Measurements from ENCODE around the gene WRNIP1. TPM values are rescaled to one million over a fixed set of nuclear protein-coding genes. Genes with fewer than 3 reads are reported as not detected.

Gene WRNIP1
- total and polyA plus RNA-seq, 2 of the 13 experiments (the other 11 are each of a cell fraction or from before 2014, with no cell fraction given), result 77.7 to 90.3 TPM

- no peak overlapping the region for H3K4me3 ChIP-seq (replicated peaks in 1 of 3; ENCODE audit: insufficient read depth in 1 of 3, low read depth in 2 of 3, low read length in 3 of 3)
- H3K79me2 ChIP-seq (ENCODE audit: insufficient read depth, low read length), result no peaks in the 10 kb centered on the region
- no peak for FAIRE-seq
- no peak overlapping the region for H2AFZ ChIP-seq (ENCODE audit: low read length)
- in situ Hi-C loops (cut with HindIII; ENCODE audit: extremely low pct_ligation_motif_present, low pct_unique_long_range_greater_than_20kb), result no loop called here
- intact Hi-C loops (cut with micrococcal nuclease; ENCODE audit: unreplicated experiment), result no loop called here
- no peak overlapping the region for H3K27ac ChIP-seq (ENCODE audit: extremely low read length, insufficient read depth, low read length)
- no TSS peak for BruUV-seq (replicated peaks)
- POLR2A ChIA-PET, result interaction anchor here (1.2 to 3.0 kb wide), 3 partner anchors 10 to 54 kb away, joined by 3 to 33 read pairs (median 7); partner anchors contain the start of genes SERPINB1 and WRNIP1
- TF ChIP-seq HNF4A (CRISPR knock-in tag; IDR thresholded peaks at IDR 0.05), result no peak
- WGBS (ENCODE audit: low lambda C conversion rate), result 97% methylated on average over 5 of the region's 5 CpGs
- ATAC-seq, result no peak
- DNase-seq (ENCODE audit: low spot score), result no peak
- H3K9me3 ChIP-seq (ENCODE audit: low read length), result peaks cover 15% of the 10 kb centered on the region; the same call in 1 of the 2 replicates
- H3K4me2 ChIP-seq (ENCODE audit: low read depth, low read length), result no peak overlapping the region
- no peak overlapping the region for H3K9ac ChIP-seq (ENCODE audit: insufficient read depth, low read depth, low read length)
- peaks cover 40% of the 10 kb centered on the region for H3K4me1 ChIP-seq (ENCODE audit: insufficient read depth, low read length)
- CTCF ChIA-PET (ENCODE audit: low intra/inter-chr PET ratio, low total read pairs), result no interaction called here
- H3K27me3 ChIP-seq (ENCODE audit: control insufficient read depth in 1 of 2, insufficient read depth in 2 of 2, low read length in 2 of 2), result no peaks in the 10 kb centered on the region
- H3K36me3 ChIP-seq (replicated peaks in 1 of 2; ENCODE audit: control insufficient read depth in 1 of 2, insufficient read depth in 2 of 2, low read length in 2 of 2), result no peaks in the 10 kb centered on the region
- H4K20me1 ChIP-seq (ENCODE audit: insufficient read depth, low read length), result no peaks in the 10 kb centered on the region
Measured at GRCh38 chr6:2819115-2819514, 53.9 kb downstream of the WRNIP1 start.

GRCh38 chr6:2819978-2820377 is 54.8 kb downstream of the WRNIP1 start:
- Histone ChIP-seq H3K4me2 (ENCODE audit: low read depth, low read length) (no peak overlapping the region), H3K9ac (ENCODE audit: insufficient read depth, low read depth, low read length) (no peak overlapping the region), H3K79me2 (ENCODE audit: insufficient read depth, low read length) (no peaks in the 10 kb centered on the region), H4K20me1 (ENCODE audit: insufficient read depth, low read length) (no peaks in the 10 kb centered on the region), H3K4me3 (replicated peaks in 1 of 3; ENCODE audit: insufficient read depth in 1 of 3, low read depth in 2 of 3, low read length in 3 of 3) (no peak overlapping the region), H2AFZ (ENCODE audit: low read length) (no peak overlapping the region), H3K9me3 (ENCODE audit: low read length) (peaks cover 15% of the 10 kb centered on the region; the same call in 1 of the 2 replicates), H3K36me3 (replicated peaks in 1 of 2; ENCODE audit: control insufficient read depth in 1 of 2, insufficient read depth in 2 of 2, low read length in 2 of 2) (no peaks in the 10 kb centered on the region), H3K27me3 (ENCODE audit: control insufficient read depth in 1 of 2, insufficient read depth in 2 of 2, low read length in 2 of 2) (no peaks in the 10 kb centered on the region), H3K27ac (ENCODE audit: extremely low read length, insufficient read depth, low read length) (no peak overlapping the region), H3K4me1 (ENCODE audit: insufficient read depth, low read length) (peaks cover 40% of the 10 kb centered on the region)
- WGBS (ENCODE audit: low lambda C conversion rate), result 40% methylated on average over 7 of the region's 7 CpGs
- CTCF ChIA-PET (ENCODE audit: low intra/inter-chr PET ratio, low total read pairs), result no interaction called here
- ATAC-seq (no peak), FAIRE-seq (no peak), DNase-seq (ENCODE audit: low spot score) (no peak)
- BruUV-seq (replicated peaks), result no TSS peak
- in situ Hi-C loops (cut with HindIII; ENCODE audit: extremely low pct_ligation_motif_present, low pct_unique_long_range_greater_than_20kb) (no loop called here), intact Hi-C loops (cut with micrococcal nuclease; ENCODE audit: unreplicated experiment) (no loop called here)
- POLR2A ChIA-PET, result no interaction called here
- TF ChIP-seq ZNF367 (CRISPR knock-in tag; IDR thresholded peaks at IDR 0.05; ENCODE audit: borderline replicate concordance) (no peak), BRD4 (CRISPR knock-in tag; IDR thresholded peaks at IDR 0.05) (no peak), ZNF674 (CRISPR knock-in tag; IDR thresholded peaks at IDR 0.05; ENCODE audit: low read depth) (no peak), HHEX (CRISPR knock-in tag; IDR thresholded peaks at IDR 0.05) (no peak), JUN (CRISPR knock-in tag; IDR thresholded peaks at IDR 0.05) (no peak), ZNF460 (CRISPR knock-in tag; IDR thresholded peaks at IDR 0.05; ENCODE audit: borderline replicate concordance) (no peak), ARID5B (CRISPR knock-in tag; IDR thresholded peaks at IDR 0.05) (no peak), DPF2 (CRISPR knock-in tag; IDR thresholded peaks at IDR 0.05; ENCODE audit: borderline replicate concordance, low read depth) (no peak), ZNF577 (CRISPR knock-in tag; IDR thresholded peaks at IDR 0.05; ENCODE audit: borderline replicate concordance, low read depth) (no peak), SMAD1 (CRISPR knock-in tag; IDR thresholded peaks at IDR 0.05; ENCODE audit: borderline replicate concordance, low read depth) (no peak), ZNF616 (CRISPR knock-in tag; IDR thresholded peaks at IDR 0.05; ENCODE audit: low read depth) (no peak), USF2 (IDR thresholded peaks at IDR 0.05; ENCODE audit: low read depth, low read length) (no peak), USF2 (CRISPR knock-in tag; IDR thresholded peaks at IDR 0.05; ENCODE audit: borderline replicate concordance) (no peak)

Data from HepG2 (cell line).